Gastrocnemius medialis (tissue), 4 donors: Measurements from ENCODE around the gene INS. TPM values are rescaled to one million over a fixed set of nuclear protein-coding genes. Genes with fewer than 3 reads are reported as not detected.

Experiments used
- ATAC-seq, 2 donors: fragments of 150-250 bp; one replicate each; pipeline ENCODE4 v1.9.1; 2016
- DNase-seq, 2 donors: peaks; one replicate each; pipeline ENCODE4 v3.0.0-alpha.2; 2019
- H3K27ac ChIP-seq, 4 donors: fragments of 200-600 bp; sonication (generic); 1 replicate in 1 of 4; 2 replicates in 3 of 4; pipeline ENCODE4 v1.5.1; 2016 to 2018; ENCODE audit warnings: mild to moderate bottlenecking in 2 of 4, moderate library complexity in 1 of 4
- H3K27me3 ChIP-seq, 3 donors: fragments of 200-600 bp; sonication (generic) in 2 of 3; 1 replicate in 1 of 3; 2 replicates in 2 of 3; pipeline versions ENCODE4 v1.5.1 to v1.6.0; 2016 to 2019; ENCODE audit warnings: mild to moderate bottlenecking in 1 of 3, moderate library complexity in 1 of 3
- H3K36me3 ChIP-seq, 2 donors: fragments of 200-600 bp; sonication (generic) in 1 of 2; one replicate each; pipeline ENCODE4 v1.5.1; 2017 to 2018
- H3K4me1 ChIP-seq, 2 donors: fragments of 200-600 bp; sonication (generic) in 1 of 2; one replicate each; pipeline ENCODE4 v1.5.1; 2016 to 2017; ENCODE audit warnings: mild to moderate bottlenecking in 2 of 2
- H3K4me3 ChIP-seq, 4 donors: fragments of 200-600 bp; sonication (generic) in 3 of 4; 1 replicate in 1 of 4; 2 replicates in 3 of 4; pipeline ENCODE4 v1.5.1; 2016 to 2019; ENCODE audit warnings: mild to moderate bottlenecking in 2 of 4
- H3K9me3 ChIP-seq, 3 donors: fragments of 200-600 bp; sonication (generic) in 2 of 3; 1 replicate in 1 of 3; 2 replicates in 2 of 3; pipeline ENCODE4 v1.5.1; 2016 to 2019
- POLR2A ChIP-seq, 2 donors: fragments of 450-650 bp; IDR thresholded peaks; one replicate each; pipeline ENCODE4 v1.6.1; 2017; ENCODE audit warnings: antibody characterized with exemption in 2 of 2, mild to moderate bottlenecking in 2 of 2, moderate library complexity in 2 of 2
- in situ Hi-C, 4 donors: fragments of 200-750 bp; cut with MboI; loops; one replicate each; pipeline versions ENCODE4 v1.15.0 to v1.8.0; 2017; ENCODE audit warnings: low sequenced_read_pairs in 4 of 4
- intact Hi-C: fragments of 100-400 bp; cut with DNase I; formaldehyde crosslinking; loops from one replicate; pipeline ENCODE4 v1.15.1; 2023; ENCODE audit warnings: low total_unique reads
- total RNA-seq, 4 donors: library from RNA; depleted of rRNA; stranded (reverse); fragments of >200 nt; gene quantifications; one replicate each; pipeline versions ENCODE4 v1.1.0 to v1.2.3, GENCODE V29; 2016
- TF ChIP-seq, protein P1 (sequence below), 5 experiments: fragments of 450-650 bp in 3 of 5; fragments of 200-600 bp in 2 of 5; sonication (generic) in 2 of 5; IDR thresholded peaks in 4 of 5; conservative IDR thresholded peaks in 1 of 5; 1 replicate in 4 of 5; 2 replicates in 1 of 5; pipeline ENCODE4 v1.5.1; 2016 to 2019; ENCODE audit warnings: antibody characterized with exemption in 5 of 5, mild to moderate bottlenecking in 3 of 5, moderate library complexity in 3 of 5

Gene INS
- total RNA-seq, result not detected

- no peak within 1 kb of the TSS for H3K4me3 ChIP-seq
- DNase-seq (no peak), ATAC-seq (no peak)
- no peaks in the 10 kb centered on the region for H3K9me3 ChIP-seq
- H3K36me3 ChIP-seq, result no peaks in the 10 kb centered on the region
- in situ Hi-C loops (loop anchor here in 2 of 4 donors (25.0 kb wide), 3 partner anchors 273 to 498 kb away; partner anchors contain the start of genes KRTAP5-6 (in 1 of the 2) and PRR33 (in 1 of the 2)), intact Hi-C loops (no loop called here)
- no peaks in the 10 kb centered on the region for H3K4me1 ChIP-seq
- TF ChIP-seq POLR2A (IDR thresholded peaks at IDR 0.05), result no peak
- TF ChIP-seq, protein P1, sequence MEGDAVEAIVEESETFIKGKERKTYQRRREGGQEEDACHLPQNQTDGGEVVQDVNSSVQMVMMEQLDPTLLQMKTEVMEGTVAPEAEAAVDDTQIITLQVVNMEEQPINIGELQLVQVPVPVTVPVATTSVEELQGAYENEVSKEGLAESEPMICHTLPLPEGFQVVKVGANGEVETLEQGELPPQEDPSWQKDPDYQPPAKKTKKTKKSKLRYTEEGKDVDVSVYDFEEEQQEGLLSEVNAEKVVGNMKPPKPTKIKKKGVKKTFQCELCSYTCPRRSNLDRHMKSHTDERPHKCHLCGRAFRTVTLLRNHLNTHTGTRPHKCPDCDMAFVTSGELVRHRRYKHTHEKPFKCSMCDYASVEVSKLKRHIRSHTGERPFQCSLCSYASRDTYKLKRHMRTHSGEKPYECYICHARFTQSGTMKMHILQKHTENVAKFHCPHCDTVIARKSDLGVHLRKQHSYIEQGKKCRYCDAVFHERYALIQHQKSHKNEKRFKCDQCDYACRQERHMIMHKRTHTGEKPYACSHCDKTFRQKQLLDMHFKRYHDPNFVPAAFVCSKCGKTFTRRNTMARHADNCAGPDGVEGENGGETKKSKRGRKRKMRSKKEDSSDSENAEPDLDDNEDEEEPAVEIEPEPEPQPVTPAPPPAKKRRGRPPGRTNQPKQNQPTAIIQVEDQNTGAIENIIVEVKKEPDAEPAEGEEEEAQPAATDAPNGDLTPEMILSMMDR (IDR thresholded peaks at IDR 0.05 in 4 of 5, conservative IDR thresholded peaks at IDR 0.05 in 1 of 5), result no peak
- H3K27ac ChIP-seq, result no peak within 1 kb of the TSS
- H3K27me3 ChIP-seq, result peaks cover 5 to 15% (median 8%) of the 10 kb centered on the region in 3 donors
Observed at GRCh38 chr11:2160736-2161259, at the start of gene INS. Gene INS, minus strand, starts transcription at chr11:2161209. Its CDS starts 238 bp downstream, at chr11:2160971.

- DNase-seq, result no peak
- intact Hi-C loops, result no loop called here
Observed at GRCh38 chr11:2210366-2211112, 49.5 kb upstream of the INS start.

GRCh38 chr11:2209900-2210321, 48.9 kb upstream of the INS start:
- ATAC-seq (no peak), DNase-seq (no peak)
- peaks cover 3 to 12% (median 10%) of the 10 kb centered on the region in 3 donors for H3K27me3 ChIP-seq
- no peaks in the 10 kb centered on the region for H3K9me3 ChIP-seq
- intact Hi-C loops (no loop called here), in situ Hi-C loops (no loop called here)
- no peak overlapping the region for H3K4me3 ChIP-seq
- no peaks in the 10 kb centered on the region for H3K36me3 ChIP-seq
- TF ChIP-seq POLR2A (IDR thresholded peaks at IDR 0.05), result no peak
- TF ChIP-seq, protein P1 (IDR thresholded peaks at IDR 0.05 in 4 of 5, conservative IDR thresholded peaks at IDR 0.05 in 1 of 5), result no peak
- no peak overlapping the region for H3K27ac ChIP-seq
- H3K4me1 ChIP-seq, result no peaks in the 10 kb centered on the region

More at GRCh38 chr11:2210366-2211112, 49.5 kb upstream of the INS start:
- no peak for ATAC-seq
- TF ChIP-seq, protein P1 (IDR thresholded peaks at IDR 0.05 in 4 of 5, conservative IDR thresholded peaks at IDR 0.05 in 1 of 5), result no peak
- no peak overlapping the region for H3K27ac ChIP-seq
- H3K9me3 ChIP-seq, result no peaks in the 10 kb centered on the region
- peaks cover 3 to 12% (median 10%) of the 10 kb centered on the region in 3 donors for H3K27me3 ChIP-seq
- H3K4me3 ChIP-seq, result no peak overlapping the region
- no peaks in the 10 kb centered on the region for H3K4me1 ChIP-seq
- in situ Hi-C loops, result no loop called here
- no peaks in the 10 kb centered on the region for H3K36me3 ChIP-seq

- Histone ChIP-seq H3K36me3 (no peaks in the 10 kb centered on the region), H3K27ac (no peak overlapping the region), H3K4me1 (no peaks in the 10 kb centered on the region), H3K4me3 (no peak overlapping the region), H3K9me3 (no peaks in the 10 kb centered on the region), H3K27me3 (peaks cover 3 to 12% (median 10%) of the 10 kb centered on the region in 3 donors)
- intact Hi-C loops, result no loop called here
- ATAC-seq (no peak), DNase-seq (no peak)
- TF ChIP-seq, protein P1 (IDR thresholded peaks at IDR 0.05 in 4 of 5, conservative IDR thresholded peaks at IDR 0.05 in 1 of 5), result no peak
- TF ChIP-seq POLR2A (IDR thresholded peaks at IDR 0.05), result no peak
- in situ Hi-C loops, result no loop called here
Observed at GRCh38 chr11:2209370-2209801, 48.4 kb upstream of the INS start.
